GM12891 (cell line): ENCODE results near the gene WDR4.
"Not testable (repeated sequence)": the region's sequence is repeated elsewhere in the genome, so short reads cannot be mapped to it uniquely, and the experiment has no call there.

Source experiments
- DNase-seq: peaks from one replicate; pipeline ENCODE4 v3.0.0; 2011; ENCODE audit warnings: low spot score; ENCODE audit not compliant: insufficient read length
- FAIRE-seq: peaks from 2 replicates; lab custom pipeline; 2011; peaks lifted over from hg19 to GRCh38; lab: Jason Lieb, UNC
- PAX5 ChIP-seq: IDR thresholded peaks from 2 replicates; pipeline ENCODE4 v1.6.1; 2011; ENCODE audit warnings: low read length, moderate library complexity, mild to moderate bottlenecking; ENCODE audit not compliant: insufficient read depth, severe bottlenecking
- POLR2A ChIP-seq: IDR thresholded peaks from 2 replicates; pipeline ENCODE4 v1.6.1; 2011; ENCODE audit warnings: low read depth, low read length, control low read depth
- POLR2AphosphoS5 ChIP-seq: IDR thresholded peaks from 2 replicates; pipeline ENCODE4 v1.6.1; 2011; ENCODE audit warnings: low read depth, low read length, control low read depth
- POU2F2 ChIP-seq: IDR thresholded peaks from 2 replicates; pipeline ENCODE4 v1.6.1; 2011; ENCODE audit warnings: low read depth, mild to moderate bottlenecking, control low read depth, low read length, moderate library complexity
- SPI1 ChIP-seq: IDR thresholded peaks from 2 replicates; pipeline ENCODE4 v1.6.1; 2011; ENCODE audit warnings: low read depth, low read length, control low read depth
- TAF1 ChIP-seq: IDR thresholded peaks from 2 replicates; pipeline ENCODE4 v1.6.1; 2011; ENCODE audit warnings: low read depth, low read length, control low read depth

Gene WDR4

GRCh38 chr21:42913476-42913875 lies 34.1 kb upstream of the WDR4 start:
- FAIRE-seq (no peak), DNase-seq (no peak)
- no peak for TF ChIP-seq POLR2A
- TF ChIP-seq POU2F2, result no peak
- TF ChIP-seq TAF1, result no peak
- no peak for TF ChIP-seq POLR2AphosphoS5
- TF ChIP-seq SPI1, result no peak
- no peak for TF ChIP-seq PAX5

- DNase-seq, FAIRE-seq: not testable (repeated sequence)
These were observed 32.6 kb upstream of the WDR4 start for GRCh38 chr21:42911920-42912319.

GRCh38 chr21:42908484-42908883 lies 29.1 kb upstream of the WDR4 start:
- DNase-seq, FAIRE-seq: not testable (repeated sequence)

GRCh38 chr21:42906233-42906632 lies 26.9 kb upstream of the WDR4 start:
- no peak for FAIRE-seq
- TF ChIP-seq TAF1, result no peak
- TF ChIP-seq PAX5, result no peak
- no peak for TF ChIP-seq POLR2A
- TF ChIP-seq POLR2AphosphoS5, result no peak
- no peak for TF ChIP-seq SPI1
- no peak for TF ChIP-seq POU2F2
- no peak for DNase-seq

GRCh38 chr21:42905195-42905594 lies 25.9 kb upstream of the WDR4 start:
- DNase-seq (no peak), FAIRE-seq (no peak)
- TF ChIP-seq POLR2AphosphoS5, result no peak
- no peak for TF ChIP-seq PAX5
- no peak for TF ChIP-seq POU2F2
- no peak for TF ChIP-seq POLR2A
- TF ChIP-seq TAF1, result no peak
- TF ChIP-seq SPI1, result no peak

- FAIRE-seq, result no peak
- no peak for DNase-seq
- TF ChIP-seq POLR2AphosphoS5, result no peak
These were observed 24.5 kb upstream of the WDR4 start for GRCh38 chr21:42903817-42904216.

- no peak for FAIRE-seq
- DNase-seq, result no peak
- TF ChIP-seq POLR2A, result no peak
These were observed 21.1 kb upstream of the WDR4 start for GRCh38 chr21:42900446-42900845.

GRCh38 chr21:42892931-42893755 lies 13.8 kb upstream of the WDR4 start, which contains the start of gene NDUFV3:
Gene NDUFV3, plus strand, starts transcription at chr21:42893309. Its CDS starts 25 bp downstream, at chr21:42893334.
- TF ChIP-seq POLR2A, result peak; percentile 87
- no peak for TF ChIP-seq PAX5
- TF ChIP-seq TAF1, result peak; percentile 87
- 0 out of 2 replicates have a peak, but pooled peaks have one; percentile 9 for TF ChIP-seq POU2F2
- TF ChIP-seq SPI1, result no peak
- peak; percentile 80 for TF ChIP-seq POLR2AphosphoS5
- FAIRE-seq, result peak; percentile 100

GRCh38 chr21:42892582-42892930 lies 13.2 kb upstream of the WDR4 start:
- FAIRE-seq (no peak), DNase-seq (no peak)
- no peak for TF ChIP-seq POLR2A
- TF ChIP-seq TAF1, result no peak
- TF ChIP-seq POLR2AphosphoS5, result no peak
- TF ChIP-seq SPI1, result no peak
- TF ChIP-seq POU2F2, result no peak
- no peak for TF ChIP-seq PAX5

More at GRCh38 chr21:42892931-42893755, 13.8 kb upstream of the WDR4 start, which contains the start of gene NDUFV3:
- DNase-seq, result peak; percentile 98

- FAIRE-seq, result no peak
- no peak for DNase-seq
- no peak for TF ChIP-seq TAF1
- TF ChIP-seq SPI1, result no peak
- no peak for TF ChIP-seq POLR2AphosphoS5
- no peak for TF ChIP-seq POLR2A
- TF ChIP-seq PAX5, result no peak
- TF ChIP-seq POU2F2, result no peak
These were observed 8.0 kb upstream of the WDR4 start for GRCh38 chr21:42887326-42887725.

GRCh38 chr21:42883921-42884320 lies 4.6 kb upstream of the WDR4 start:
- DNase-seq, result no peak
- FAIRE-seq, result no peak
- no peak for TF ChIP-seq TAF1
